Measurements from ENCODE around the gene CLEC4A.
A peak's percentile ranks its signal among the peaks of the same experiment; 100 is the strongest.
"Not testable (repeated sequence)": the region's sequence is repeated elsewhere in the genome, so short reads cannot be mapped to it uniquely, and the experiment has no call there.

CLEC4A gene

GRCh38 chr12:8080120-8080519 lies 43.3 kb upstream of the CLEC4A start:
- peaks cover 46% of the 10 kb centered on the region for H3K79me2 ChIP-seq (ENCODE audit: control insufficient read depth, low read length)
- peaks cover 34% of the 10 kb centered on the region for H3K4me1 ChIP-seq (ENCODE audit: control insufficient read depth, low read length)
- no peaks in the 10 kb centered on the region for H3K9me3 ChIP-seq (ENCODE audit: control insufficient read depth, insufficient read depth, low read length)
- H3F3A ChIP-seq (ENCODE audit: control insufficient read depth, insufficient read depth) = peaks cover 6% of the 10 kb centered on the region; the same call in 1 of the 2 replicates
- peaks cover 6% of the 10 kb centered on the region; the same call in 1 of the 2 replicates for H3K36me3 ChIP-seq (ENCODE audit: control insufficient read depth, low read length)
- H3K9me2 ChIP-seq (replicated peaks; ENCODE audit: control insufficient read depth, low read length) = no peaks in the 10 kb centered on the region
- peak overlapping the region; percentile 92 for H3K4me3 ChIP-seq (ENCODE audit: low read length)
- H4K20me1 ChIP-seq (ENCODE audit: control insufficient read depth, insufficient read depth, low read depth, low read length) = no peaks in the 10 kb centered on the region
- H3K27ac ChIP-seq (ENCODE audit: low read depth, low read length) = no peak overlapping the region
- TF ChIP-seq CTCF (IDR thresholded peaks at IDR 0.05; ENCODE audit: low read depth, low read length, poor library complexity, severe bottlenecking) (no peak), EZH2phosphoT487 (IDR thresholded peaks at IDR 0.05; ENCODE audit: borderline replicate concordance, low read length) (no peak)
- H3K4me2 ChIP-seq (ENCODE audit: low read length) = peak overlapping the region; percentile 87
- no peaks in the 10 kb centered on the region for H3K27me3 ChIP-seq (ENCODE audit: control insufficient read depth, low read length)

GRCh38 chr12:8081251-8081920 lies 42.0 kb upstream of the CLEC4A start:
- H3K79me2 ChIP-seq (ENCODE audit: control insufficient read depth, low read length) = peaks cover 58% of the 10 kb centered on the region
- peaks cover 6% of the 10 kb centered on the region; the same call in 1 of the 2 replicates for H3F3A ChIP-seq (ENCODE audit: control insufficient read depth, insufficient read depth)
- TF ChIP-seq EZH2phosphoT487 (IDR thresholded peaks at IDR 0.05; ENCODE audit: borderline replicate concordance, low read length) (no peak), CTCF (IDR thresholded peaks at IDR 0.05; ENCODE audit: low read depth, low read length, poor library complexity, severe bottlenecking) (no peak)

GRCh38 chr12:8082808-8083100 lies 40.7 kb upstream of the CLEC4A start:
- Histone ChIP-seq H3K4me2 (ENCODE audit: low read length) (peak overlapping the region; percentile 87), H3K27ac (ENCODE audit: low read depth, low read length) (peak overlapping the region; percentile 86), H3K9me3 (ENCODE audit: control insufficient read depth, insufficient read depth, low read length) (no peaks in the 10 kb centered on the region), H3K36me3 (ENCODE audit: control insufficient read depth, low read length) (peaks cover 16% of the 10 kb centered on the region), H4K20me1 (ENCODE audit: control insufficient read depth, insufficient read depth, low read depth, low read length) (no peaks in the 10 kb centered on the region), H3K79me2 (ENCODE audit: control insufficient read depth, low read length) (peaks cover 72% of the 10 kb centered on the region), H3K4me1 (ENCODE audit: control insufficient read depth, low read length) (peaks cover 42% of the 10 kb centered on the region), H3F3A (ENCODE audit: control insufficient read depth, insufficient read depth) (peaks cover 6% of the 10 kb centered on the region; the same call in 1 of the 2 replicates), H3K27me3 (ENCODE audit: control insufficient read depth, low read length) (no peaks in the 10 kb centered on the region), H3K9me2 (replicated peaks; ENCODE audit: control insufficient read depth, low read length) (no peaks in the 10 kb centered on the region), H3K4me3 (ENCODE audit: low read length) (peak overlapping the region; percentile 92)
- TF ChIP-seq CTCF (IDR thresholded peaks at IDR 0.05; ENCODE audit: low read depth, low read length, poor library complexity, severe bottlenecking) = no peak
- TF ChIP-seq EZH2phosphoT487 (IDR thresholded peaks at IDR 0.05; ENCODE audit: borderline replicate concordance, low read length) = no peak

More at GRCh38 chr12:8081251-8081920, 42.0 kb upstream of the CLEC4A start:
- Histone ChIP-seq H4K20me1 (ENCODE audit: control insufficient read depth, insufficient read depth, low read depth, low read length) (no peaks in the 10 kb centered on the region), H3K4me1 (ENCODE audit: control insufficient read depth, low read length) (peaks cover 37% of the 10 kb centered on the region), H3K9me3 (ENCODE audit: control insufficient read depth, insufficient read depth, low read length) (no peaks in the 10 kb centered on the region), H3K4me3 (ENCODE audit: low read length) (peak overlapping the region; percentile 92), H3K27me3 (ENCODE audit: control insufficient read depth, low read length) (no peaks in the 10 kb centered on the region), H3K9me2 (replicated peaks; ENCODE audit: control insufficient read depth, low read length) (no peaks in the 10 kb centered on the region), H3K27ac (ENCODE audit: low read depth, low read length) (peak overlapping the region; percentile 86), H3K4me2 (ENCODE audit: low read length) (peak overlapping the region; percentile 87), H3K36me3 (ENCODE audit: control insufficient read depth, low read length) (peaks cover 16% of the 10 kb centered on the region)

- not testable (repeated sequence) for H3K9me3 ChIP-seq (ENCODE audit: control insufficient read depth, insufficient read depth, low read length); H3K27ac ChIP-seq (ENCODE audit: low read depth, low read length); H3K27me3 ChIP-seq (ENCODE audit: control insufficient read depth, low read length); H3K4me3 ChIP-seq (ENCODE audit: low read length); H4K20me1 ChIP-seq (ENCODE audit: control insufficient read depth, insufficient read depth, low read depth, low read length); H3K9me2 ChIP-seq (replicated peaks; ENCODE audit: control insufficient read depth, low read length); H3F3A ChIP-seq (ENCODE audit: control insufficient read depth, insufficient read depth)
- Histone ChIP-seq H3K36me3 (ENCODE audit: control insufficient read depth, low read length) (peaks cover 30% of the 10 kb centered on the region), H3K79me2 (ENCODE audit: control insufficient read depth, low read length) (peaks cover 88% of the 10 kb centered on the region), H3K4me2 (ENCODE audit: low read length) (peak overlapping the region; percentile 87), H3K4me1 (ENCODE audit: control insufficient read depth, low read length) (peaks cover 49% of the 10 kb centered on the region)
Observed at GRCh38 chr12:8084351-8084750, 39.1 kb upstream of the CLEC4A start.
